HG02678 (cell line): Measurements from ENCODE around the gene DSE.

Experiments used
- ATAC-seq: cut with Tn5 transposase; IDR thresholded peaks from one replicate; pipeline ENCODE4 v1.9.1; 2021; ENCODE audit warnings: mild to moderate bottlenecking, moderate library complexity; ENCODE audit not compliant: unreplicated experiment

The DSE gene

GRCh38 chr6:116359835-116360234, 10.9 kb upstream of the DSE start:
- no peak for ATAC-seq

DNA sequence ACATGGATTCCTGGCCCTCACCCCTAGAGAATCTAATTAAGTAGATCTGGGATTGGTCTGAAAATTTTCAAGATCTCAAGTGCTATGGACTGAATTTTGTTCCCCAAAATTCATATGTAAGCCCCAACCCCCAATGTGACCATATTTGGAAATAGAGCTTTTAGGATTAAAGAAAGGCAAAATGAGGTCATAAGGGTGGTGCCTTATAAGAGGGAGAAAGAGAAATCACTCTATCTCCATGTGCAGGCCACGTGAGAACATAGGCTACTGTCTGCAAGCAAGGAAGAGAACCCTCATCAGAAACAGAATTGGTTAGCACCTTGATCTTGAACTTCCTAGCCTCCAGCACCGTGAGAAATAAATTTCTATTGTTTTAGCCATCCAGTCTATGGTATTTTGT, 8.5 kb upstream of the DSE start:
- ATAC-seq, result no peak

DNA sequence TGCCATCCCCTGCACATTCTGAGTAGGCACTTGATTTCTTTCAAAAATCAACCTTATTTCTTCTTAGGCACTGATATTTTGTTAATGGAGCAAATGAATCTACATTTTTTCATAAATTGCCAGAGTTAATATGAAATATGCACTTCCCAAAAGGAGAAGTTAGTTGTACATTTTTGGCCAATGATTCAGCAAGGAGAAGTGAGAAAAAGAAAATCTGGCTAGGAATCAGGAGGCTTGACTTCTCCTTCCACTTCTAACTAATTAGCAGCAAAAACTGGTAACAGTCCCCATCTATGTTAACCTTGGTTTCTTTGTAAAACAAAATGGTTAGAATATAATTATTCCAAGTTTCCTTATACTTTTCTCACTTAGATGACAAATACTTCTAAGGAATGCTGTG, 7.0 kb upstream of the DSE start:
- no peak for ATAC-seq

DNA sequence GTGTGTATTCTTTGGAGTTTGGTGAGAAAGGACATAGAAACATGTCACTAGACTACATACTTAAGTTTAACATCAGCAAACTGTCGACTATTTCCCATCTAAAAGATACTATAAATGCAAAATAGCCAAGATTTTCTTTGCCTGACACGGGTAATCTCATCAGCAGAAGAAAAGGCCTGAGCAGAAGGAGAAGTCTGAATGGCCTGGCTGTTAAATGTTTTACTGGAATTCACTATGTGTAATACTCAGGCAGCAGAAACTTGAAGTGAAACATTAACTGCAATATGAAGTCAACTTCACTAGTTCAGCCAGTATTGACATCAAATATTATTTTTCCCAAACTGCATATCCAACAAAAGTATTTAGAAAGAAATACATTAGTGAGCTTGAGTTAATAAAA, 6.4 kb upstream of the DSE start:
- no peak for ATAC-seq

GRCh38 chr6:116365743-116366142, 5.0 kb upstream of the DSE start:
- no peak for ATAC-seq

DNA sequence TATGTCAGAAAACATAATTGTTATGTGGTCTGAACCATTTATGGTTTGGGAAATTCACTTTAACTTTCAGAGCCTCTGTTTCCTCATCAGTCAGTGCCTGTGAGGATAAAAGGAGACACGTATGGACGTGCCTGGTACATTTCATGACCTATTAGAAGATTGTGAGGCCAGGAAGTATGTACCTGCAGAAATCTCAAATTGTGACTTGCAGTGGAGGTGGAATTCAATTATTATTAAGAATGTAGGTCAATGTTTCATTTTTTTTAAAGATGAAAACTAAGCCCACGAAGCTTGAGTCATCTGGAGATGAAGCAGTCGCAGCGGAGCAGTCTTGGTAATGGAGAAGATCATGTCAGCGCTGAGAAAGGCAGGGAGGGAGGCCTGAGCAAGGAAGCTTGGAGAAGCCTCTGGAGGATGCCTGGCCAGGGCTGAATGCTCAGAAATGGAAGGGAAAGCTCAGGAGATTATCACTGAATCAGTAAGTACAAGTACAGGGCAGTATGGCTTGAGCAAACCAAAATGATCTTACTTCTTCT, 3.9 kb upstream of the DSE start:
- no peak for ATAC-seq

DNA sequence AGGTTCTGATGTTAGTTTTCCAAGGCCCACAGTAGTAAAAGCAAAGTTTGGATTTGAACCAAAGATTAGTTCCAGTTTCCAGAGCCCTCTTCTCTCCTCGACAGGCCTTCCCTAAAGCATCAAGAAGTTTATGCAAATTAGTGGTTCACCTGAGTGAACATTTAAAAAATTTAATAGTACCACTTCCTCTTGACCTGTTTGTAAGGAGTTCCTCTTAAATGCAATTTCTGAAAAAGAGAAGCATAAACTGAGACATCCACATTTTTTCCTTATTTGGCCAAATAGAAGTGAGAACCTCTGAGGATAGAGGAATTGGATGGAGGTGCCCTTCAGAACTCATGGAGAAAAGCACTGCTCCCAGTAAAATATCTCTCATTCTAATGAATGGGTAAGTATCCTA, 1.2 kb upstream of the DSE start:
- ATAC-seq, result peak; percentile 36

DNA sequence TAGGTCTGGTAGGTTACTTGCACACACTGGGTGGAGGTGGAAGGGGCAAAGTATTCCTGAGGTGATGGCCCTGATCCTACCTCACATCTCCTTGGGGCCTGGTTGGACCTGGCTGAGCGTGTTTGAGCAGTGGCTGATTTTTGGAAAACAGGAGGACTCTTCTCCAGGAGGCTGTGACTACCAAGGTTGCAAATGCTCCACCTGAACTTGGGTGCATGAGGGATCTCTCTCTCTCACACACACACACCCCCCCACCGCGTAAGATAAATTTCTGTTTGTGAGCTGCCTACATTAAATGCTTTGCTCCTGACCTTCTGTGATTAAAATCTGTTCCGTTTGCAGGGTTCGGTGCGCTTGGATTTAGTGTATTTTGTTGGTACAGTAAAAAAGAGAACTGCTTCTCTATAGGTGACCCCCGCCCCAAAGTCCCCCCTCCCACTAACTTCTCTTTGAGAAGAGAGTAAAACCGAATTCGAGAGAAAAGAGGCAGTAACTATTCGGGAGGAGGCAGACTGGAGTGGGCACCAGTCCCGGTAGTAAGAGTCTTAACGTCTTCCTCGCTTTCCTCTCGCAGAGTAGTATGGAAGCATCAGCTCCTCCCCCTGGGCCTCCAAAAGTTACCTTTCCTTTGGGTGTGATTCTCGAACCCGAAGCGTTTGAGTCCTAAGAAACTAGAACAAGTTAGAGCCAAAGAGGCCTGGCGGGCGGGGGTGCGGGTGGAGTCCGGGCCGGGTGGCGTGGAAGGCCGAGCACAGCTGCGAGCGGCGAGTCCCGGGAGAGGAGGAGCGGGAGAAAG, 585 bp upstream of the DSE start:
- ATAC-seq, result peak; percentile 50

GRCh38 chr6:116371120-116371917, 572 bp downstream of the DSE start:
- ATAC-seq, result peak; percentile 47

DNA sequence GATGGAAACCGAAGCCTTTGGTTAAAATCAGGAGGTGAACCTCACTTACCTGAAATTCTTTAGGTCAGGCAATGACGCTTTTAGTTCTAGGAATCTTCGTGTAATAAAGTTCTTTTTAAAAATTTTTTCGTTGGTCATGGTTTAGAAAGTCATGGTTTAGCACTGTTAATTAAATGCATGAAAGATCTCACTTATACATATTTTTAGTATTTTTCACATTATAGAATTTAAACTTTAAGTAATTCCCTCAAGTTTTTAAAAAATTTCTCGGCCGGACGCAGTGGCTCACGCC, 1.1 kb downstream of the DSE start:
- ATAC-seq, result no peak

GRCh38 chr6:116373300-116373699, 2.6 kb downstream of the DSE start:
- no peak for ATAC-seq

GRCh38 chr6:116373940-116374339, 3.2 kb downstream of the DSE start:
- no peak for ATAC-seq

GRCh38 chr6:116374586-116374985, 3.8 kb downstream of the DSE start:
- no peak for ATAC-seq

GRCh38 chr6:116375262-116375661, 4.5 kb downstream of the DSE start:
- ATAC-seq, result no peak

DNA sequence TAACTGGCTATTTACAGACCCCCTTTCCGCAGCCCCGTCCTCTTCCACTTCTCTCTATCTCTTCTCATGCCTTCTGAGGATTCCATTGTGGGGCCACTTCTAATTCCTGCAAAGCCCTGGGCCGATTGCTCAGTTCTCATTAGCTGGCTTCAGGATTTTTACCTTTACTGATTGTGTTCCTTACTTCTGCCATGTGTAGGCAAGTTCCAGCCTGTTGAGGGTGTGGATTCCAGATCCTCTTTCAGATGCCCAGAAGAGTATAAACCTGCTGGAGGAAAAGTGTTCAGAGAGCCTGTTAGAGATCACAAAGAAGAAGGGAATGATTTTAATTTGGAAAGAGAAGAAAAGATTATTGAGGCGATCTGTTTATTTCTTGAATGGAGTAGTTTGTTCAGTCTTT, 5.4 kb downstream of the DSE start:
- ATAC-seq, result no peak

GRCh38 chr6:116379764-116380163, 9.0 kb downstream of the DSE start:
- no peak for ATAC-seq

GRCh38 chr6:116380346-116380745, 9.6 kb downstream of the DSE start:
- ATAC-seq, result no peak

- no peak for ATAC-seq
Observed at GRCh38 chr6:116381000-116381399, 10.3 kb downstream of the DSE start.

GRCh38 chr6:116382587-116382986, 11.8 kb downstream of the DSE start:
- ATAC-seq, result no peak

GRCh38 chr6:116384727-116385458, 14.1 kb downstream of the DSE start:
- ATAC-seq, result no peak

DNA sequence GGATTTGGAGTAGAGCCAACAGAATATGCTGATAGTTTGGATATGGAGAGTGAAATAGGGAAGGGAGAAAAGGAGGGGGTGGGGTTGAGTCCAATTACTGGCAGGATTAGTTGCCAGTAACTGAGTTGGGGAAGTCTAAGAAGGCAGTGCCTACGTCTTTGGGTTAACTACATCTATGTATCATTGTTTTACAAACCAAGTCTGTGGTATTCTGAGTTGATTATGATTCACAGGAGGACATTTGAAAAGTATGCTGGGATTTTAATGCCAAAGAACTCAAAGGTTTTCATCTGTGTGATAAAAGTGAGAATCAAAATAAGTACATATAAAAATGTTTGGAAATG, 14.7 kb downstream of the DSE start:
- no peak for ATAC-seq

DNA sequence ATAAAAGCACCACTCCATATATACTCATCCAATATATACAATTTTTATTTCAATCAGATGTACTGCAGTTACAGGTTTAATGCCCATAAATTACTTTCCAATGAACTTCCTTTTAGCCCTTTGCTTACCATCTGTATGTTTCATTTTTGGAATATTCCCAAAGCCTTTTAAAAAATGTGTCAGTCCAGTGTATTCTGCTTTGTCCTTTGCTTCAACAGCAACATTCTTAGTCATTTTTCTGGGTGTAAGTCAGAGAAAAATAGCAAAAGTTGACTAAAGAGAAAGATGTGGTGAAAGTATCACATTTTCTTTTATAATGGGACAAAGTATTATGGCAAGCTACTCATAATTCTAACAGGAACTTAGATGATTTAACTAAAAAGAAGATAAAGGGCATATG, 15.2 kb downstream of the DSE start:
- ATAC-seq, result no peak
